NCI-H748 (cell line): ENCODE results near the gene C5orf15.
A peak's percentile ranks its signal among the peaks of the same experiment; 100 is the strongest.
"Not testable (repeated sequence)": the region's sequence is repeated elsewhere in the genome, so short reads cannot be mapped to it uniquely, and the experiment has no call there.

Source experiments
- DNase-seq: peaks from one replicate; lab custom pipeline; 2025; ENCODE audit not compliant: unreplicated experiment; lab: John Stamatoyannopoulos, UW

The C5orf15 gene

DNA sequence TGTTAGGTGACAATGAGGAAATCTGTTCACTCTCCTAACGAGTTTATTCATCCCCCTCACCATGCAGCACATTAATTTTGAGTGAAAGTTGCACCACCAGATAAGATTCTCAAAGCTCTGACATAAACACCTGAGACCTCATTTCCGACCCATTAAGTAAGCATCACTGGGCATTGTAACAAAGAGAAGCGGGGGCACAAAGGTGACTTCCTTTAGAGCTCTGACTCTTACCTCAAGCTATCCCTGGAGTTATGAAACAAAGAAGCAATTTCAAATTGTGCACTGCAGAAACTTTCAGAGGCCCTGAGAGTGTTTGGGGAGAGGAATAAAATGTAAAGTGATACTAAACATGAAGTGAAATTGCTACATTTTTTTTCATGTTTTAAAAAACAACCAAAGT, 29.5 kb downstream of the C5orf15 start:
- no peak for DNase-seq

DNA sequence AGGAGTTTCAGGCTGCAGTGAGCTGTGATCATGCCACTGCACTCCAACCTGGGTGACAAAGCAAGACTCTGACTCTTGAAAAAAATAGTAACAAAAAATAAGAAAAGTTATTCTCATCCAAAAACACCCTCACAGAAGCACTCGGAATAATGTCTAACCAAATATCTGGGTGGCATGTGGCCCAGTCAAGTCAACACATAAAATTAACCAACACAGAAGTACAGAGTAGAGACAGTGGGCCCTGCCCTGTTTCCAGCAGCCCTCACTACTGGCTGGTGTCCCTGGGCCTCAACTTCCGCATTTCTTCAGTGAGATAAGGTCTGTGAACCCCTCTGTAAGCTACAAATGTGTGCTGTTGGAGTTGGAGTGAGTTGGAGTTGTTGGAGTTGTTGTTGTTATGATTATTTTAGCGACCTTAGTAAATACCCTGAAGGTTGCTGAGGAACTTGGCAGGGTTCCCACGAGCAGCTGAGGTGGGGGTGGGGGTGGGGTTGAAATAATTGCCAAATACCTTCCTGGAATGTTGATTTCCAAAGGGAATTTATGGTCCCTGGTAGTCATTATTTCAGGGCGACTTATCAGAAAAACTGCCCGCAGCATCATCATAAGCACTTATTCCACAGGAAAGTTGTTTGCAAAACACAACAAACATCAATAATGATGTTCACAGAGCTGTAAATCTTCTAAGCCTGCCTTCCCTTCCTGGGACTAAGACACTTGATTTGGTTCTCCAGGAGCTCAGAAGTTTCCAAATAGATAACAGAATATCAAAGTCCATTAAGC, 30.2 kb downstream of the C5orf15 start:
- DNase-seq, result no peak

GRCh38 chr5:133937628-133938027, 30.8 kb downstream of the C5orf15 start:
- not testable (repeated sequence) for DNase-seq

DNA sequence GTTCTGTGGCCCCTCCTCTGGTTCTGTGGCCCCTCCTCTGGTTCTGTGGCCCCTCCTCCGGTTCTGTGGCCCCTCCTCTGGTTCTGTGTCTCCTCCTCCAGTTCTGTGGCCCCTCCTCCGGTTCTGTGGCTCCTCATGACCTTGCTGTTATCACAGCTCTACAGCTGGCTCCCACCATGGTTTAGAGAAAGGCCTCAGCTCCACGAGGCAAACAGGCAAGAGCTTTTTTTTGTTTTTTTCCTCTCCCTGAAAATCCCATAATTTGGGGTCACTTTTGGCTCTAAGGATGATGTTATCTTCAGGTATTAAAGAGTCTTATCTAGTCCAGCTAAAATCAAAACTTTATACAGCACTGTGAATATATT, 31.8 kb downstream of the C5orf15 start:
- DNase-seq, result no peak

DNA sequence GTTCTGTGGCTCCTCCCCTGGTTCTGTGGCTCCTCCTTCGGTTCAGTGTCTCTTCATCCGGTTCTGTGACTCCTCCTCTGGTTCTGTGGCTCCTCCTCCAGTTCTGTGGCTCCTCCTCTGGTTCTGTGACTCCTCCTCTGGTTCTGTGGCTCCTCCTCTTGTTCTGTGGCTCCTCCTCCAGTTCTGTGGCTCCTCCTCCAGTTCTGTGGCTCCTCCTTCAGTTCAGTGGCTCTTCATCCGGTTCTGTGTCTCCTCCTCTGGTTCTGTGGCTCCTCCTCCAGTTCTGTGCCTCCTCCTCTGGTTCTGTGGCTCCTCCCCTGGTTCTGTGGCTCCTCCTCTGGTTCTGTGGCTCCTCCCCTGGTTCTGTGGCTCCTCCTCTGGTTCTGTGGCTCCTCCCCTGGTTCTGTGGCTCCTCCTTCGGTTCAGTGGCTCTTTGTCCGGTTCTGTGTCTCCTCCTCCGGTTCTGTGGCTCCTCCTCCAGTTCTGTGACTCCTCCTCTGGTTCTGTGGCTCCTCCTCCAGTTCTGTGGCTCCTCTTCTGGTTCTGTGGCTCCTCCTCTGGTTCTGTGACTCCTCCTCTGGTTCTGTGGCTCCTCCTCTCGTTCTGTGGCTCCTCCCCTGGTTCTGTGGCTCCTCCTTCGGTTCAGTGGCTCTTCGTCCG, 32.3 kb downstream of the C5orf15 start:
- DNase-seq, result not testable (repeated sequence)

DNA sequence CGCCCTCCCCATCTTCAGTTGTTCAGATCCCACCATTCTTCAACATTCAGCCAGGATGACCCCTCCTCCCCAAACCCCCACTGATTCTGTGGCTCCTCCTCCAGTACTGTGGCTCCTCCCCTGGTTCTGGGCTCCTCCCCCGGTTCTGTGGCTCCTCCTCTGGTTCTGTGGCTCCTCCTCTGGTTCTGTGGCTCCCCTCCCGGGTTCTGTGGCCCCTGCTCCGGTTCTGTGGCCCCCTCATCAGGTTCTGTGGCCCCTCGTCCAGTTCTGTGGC, 32.8 kb downstream of the C5orf15 start:
- no peak for DNase-seq

DNA sequence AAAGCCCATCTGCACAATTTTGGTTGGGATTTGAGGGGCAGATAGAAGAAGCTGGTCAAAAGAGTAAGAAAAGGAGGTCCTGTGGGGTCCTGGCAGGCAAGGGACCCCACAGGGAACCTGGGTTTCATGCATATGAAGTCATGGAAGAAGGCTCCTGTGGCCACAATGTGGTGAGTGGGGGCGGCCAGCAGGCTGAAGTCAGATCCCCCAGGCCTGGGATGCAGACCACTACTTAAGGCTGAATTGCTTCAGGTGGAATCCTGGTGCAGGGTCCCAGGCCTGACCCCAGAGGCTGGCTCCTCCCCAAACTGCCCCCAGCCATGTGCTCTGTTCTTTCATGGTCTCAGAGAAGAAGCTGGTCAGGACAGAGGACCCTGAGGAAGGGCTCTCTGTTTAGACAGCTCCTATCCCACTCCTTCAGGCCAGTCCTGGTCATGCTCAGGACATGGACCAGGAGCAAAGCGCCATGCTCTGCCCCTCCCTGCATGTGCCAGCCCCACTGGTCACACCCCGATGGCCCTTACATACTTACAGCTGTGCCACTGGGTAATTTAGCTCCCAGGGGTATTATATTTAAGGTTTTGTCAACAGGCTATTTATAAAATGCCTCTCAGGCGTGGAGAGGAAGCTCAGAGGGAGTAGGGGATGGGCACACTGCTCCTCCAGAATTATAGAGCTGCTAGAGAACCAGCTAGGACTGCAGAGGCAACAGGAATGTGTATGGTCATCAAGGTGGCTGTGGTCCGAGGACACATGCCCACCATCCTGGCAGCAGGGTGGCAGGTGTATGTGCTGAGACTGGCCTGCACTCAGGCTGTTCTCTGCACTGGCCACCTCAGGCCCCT, 33.4 kb downstream of the C5orf15 start:
- DNase-seq, result peak; percentile 31

- DNase-seq, result no peak
Measured at GRCh38 chr5:133934311-133934710, 34.1 kb downstream of the C5orf15 start.

- no peak for DNase-seq
Measured at GRCh38 chr5:133933670-133934295, 34.6 kb downstream of the C5orf15 start.

DNA sequence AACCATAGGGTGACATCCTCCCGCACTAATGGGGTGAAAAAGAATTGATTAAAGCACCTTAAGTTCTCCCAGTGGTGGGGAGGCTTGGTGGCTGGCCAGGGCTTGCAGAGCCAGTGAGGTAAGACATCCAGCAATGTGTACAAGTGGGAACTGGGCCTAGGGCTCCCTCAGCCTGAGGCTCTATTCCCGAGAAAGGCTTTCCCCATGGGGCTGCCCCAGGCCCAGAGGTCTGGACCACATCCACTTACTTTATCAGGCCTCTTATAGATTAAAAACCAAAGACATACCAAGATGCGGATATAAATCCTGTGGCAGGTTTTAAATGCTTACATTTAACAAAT, 35.3 kb downstream of the C5orf15 start:
- DNase-seq, result no peak

GRCh38 chr5:133932441-133933168, 35.8 kb downstream of the C5orf15 start:
- no peak for DNase-seq

DNA sequence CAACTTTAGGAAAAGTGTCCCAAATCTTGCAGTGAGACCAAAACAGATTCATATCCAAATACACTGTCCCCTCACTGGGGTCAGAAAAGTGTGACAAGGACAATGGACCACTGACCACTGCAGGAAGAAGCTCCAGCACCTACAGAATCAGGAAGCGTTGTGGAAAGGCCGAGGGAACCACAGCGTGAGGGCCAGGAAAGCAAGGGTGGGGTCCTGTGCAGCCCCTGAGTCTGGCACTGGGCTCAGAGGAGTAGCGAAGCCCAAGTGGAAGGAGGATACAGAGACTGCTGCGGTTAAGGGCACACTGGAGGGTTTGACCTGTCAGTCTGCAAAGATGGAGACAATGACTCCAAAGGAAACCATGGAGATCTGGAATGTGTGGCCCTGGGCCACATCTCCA, 36.9 kb downstream of the C5orf15 start:
- DNase-seq, result no peak

DNA sequence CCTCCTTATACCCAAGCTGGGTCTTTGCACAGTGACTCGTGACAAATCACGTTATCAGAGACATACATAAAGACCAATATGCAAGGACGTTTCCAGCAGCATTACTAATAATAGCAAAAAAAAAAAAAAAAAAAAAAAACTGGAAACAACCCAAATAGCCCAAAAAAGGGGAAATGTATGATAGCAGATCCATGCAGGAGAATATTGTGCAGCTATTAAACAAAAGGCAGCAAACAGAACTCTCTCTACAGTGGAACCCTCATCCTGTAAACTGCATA, 37.7 kb downstream of the C5orf15 start:
- no peak for DNase-seq

DNA sequence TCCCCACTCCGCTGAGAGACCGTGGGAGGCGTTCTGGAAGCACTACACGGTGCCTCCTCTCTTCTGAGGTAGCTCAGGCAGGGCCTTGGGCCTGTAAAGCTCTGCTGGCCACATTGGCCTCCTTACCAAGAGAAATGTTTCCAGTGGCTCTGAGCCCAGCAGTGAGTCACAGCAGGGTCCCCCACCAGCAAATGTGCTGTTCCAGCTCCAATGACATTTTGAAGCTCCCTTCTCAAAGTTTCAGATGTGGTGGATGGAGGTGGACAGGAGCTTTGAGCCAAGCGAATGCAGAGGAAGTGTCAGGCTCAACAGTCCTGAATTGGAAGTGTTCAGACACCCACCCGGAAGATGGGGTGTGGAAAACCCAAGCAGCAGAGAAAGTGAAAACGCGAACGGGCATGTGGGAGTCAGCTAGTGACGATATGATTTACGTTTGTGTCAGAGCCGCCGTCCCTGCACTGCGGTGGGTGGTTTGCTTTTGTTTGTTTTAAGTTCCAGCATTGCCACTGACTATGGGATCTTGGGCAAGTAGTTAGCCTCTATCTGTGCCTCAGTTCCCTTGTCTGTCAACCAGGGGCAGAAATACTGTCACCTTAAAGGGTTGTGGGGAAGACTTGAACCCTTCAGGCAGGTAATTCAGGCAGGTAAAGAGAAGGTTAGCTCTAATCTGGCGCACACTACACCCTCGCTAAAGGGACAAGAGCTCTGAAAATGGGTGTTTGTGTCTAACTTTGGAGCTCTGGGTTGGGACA, 38.2 kb downstream of the C5orf15 start:
- no peak for DNase-seq

- no peak for DNase-seq
Measured at GRCh38 chr5:133928587-133929393, 39.6 kb downstream of the C5orf15 start.

GRCh38 chr5:133927300-133928180, 40.9 kb downstream of the C5orf15 start:
- no peak for DNase-seq

GRCh38 chr5:133926489-133927299, 41.7 kb downstream of the C5orf15 start:
- DNase-seq, result no peak
